Measurements from ENCODE around the gene ATP2B2. TPM values are rescaled to one million over a fixed set of nuclear protein-coding genes. Genes with fewer than 3 reads are reported as not detected.

ATP2B2 gene
- total RNA-seq, 2 experiments from 2014 or later, result not detected

DNA sequence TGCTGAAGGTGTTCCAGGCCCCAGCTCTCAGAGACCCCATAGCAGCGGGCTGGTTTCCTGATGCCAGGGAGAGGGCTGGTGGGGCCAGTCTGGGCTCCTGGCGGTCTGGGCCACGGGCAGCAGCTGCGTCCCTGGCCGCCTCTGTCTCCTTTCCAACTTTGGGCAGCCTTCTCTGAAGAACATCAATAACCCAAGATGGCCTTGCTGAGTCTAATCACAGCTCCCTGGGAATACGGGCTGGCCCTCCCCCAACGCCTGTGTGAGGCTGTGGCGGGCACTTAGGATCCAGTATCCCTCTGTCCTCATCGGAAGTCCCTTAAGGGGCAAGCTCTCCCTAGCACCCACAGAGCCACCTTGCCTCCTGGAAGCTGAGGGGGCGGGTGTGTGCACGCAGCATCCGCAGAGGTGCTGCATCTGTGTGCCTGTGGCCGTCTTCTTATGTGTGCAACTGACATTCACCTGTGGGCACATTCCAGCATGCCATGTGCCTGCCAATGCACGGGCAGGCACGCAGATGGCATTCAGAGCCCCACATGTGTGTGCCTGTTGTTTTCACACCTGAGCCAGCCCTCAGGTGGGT, 2.1 kb downstream of the ATP2B2 start:
- Mint-ChIP-seq H3K4me1 (peaks cover 3% of the 10 kb centered on the region), H3K4me3 (no peak overlapping the region), H3K36me3 (ENCODE audit: low read depth) (no peaks in the 10 kb centered on the region), H3K9me3 (no peaks in the 10 kb centered on the region), H3K27ac (no peak overlapping the region), H3K27me3 (peaks cover 16% of the 10 kb centered on the region)
- DNase-seq, result no peak
- ChIA-PET POLR2A (no interaction called here), CTCF (no interaction called here)

DNA sequence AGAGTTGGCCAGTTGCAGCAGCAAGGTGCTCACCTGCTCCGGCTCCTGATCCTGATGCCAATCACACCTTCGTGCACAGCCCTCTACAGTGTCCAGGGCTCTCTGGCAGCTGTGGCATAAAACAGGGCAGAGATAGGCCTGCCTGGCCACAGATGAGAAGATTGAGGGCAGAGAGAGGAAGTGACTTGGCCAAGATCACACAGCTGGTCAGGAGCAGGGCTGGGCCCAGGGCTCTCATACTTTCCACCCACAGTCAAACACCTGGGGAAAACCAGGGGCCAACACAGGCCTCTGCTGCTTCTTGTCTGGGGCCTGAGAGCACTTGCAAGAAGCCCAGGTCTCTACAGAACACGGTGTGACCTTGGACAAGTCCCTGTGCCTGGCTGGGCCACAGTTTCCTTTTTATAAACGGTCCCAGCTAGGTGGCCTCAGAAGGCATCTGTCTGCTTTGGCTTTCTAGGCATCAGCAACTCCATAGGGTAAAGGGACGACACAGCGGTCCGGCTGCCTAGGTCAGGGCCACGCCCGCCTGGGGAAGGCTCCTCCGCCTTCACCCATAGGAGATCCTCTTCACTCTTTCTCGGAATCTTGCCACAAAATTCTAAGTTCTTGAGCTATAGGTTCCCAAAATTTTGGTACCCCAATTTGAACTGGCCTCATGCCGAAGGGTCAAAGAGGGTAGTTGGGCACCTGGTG, 3.1 kb downstream of the ATP2B2 start:
- Mint-ChIP-seq H3K4me1 (peaks cover 3% of the 10 kb centered on the region), H3K36me3 (ENCODE audit: low read depth) (no peaks in the 10 kb centered on the region), H3K9me3 (no peaks in the 10 kb centered on the region), H3K27ac (no peak overlapping the region), H3K27me3 (peaks cover 16% of the 10 kb centered on the region), H3K4me3 (no peak overlapping the region)
- CTCF ChIA-PET, result no interaction called here
- no peak for DNase-seq
- POLR2A ChIA-PET, result no interaction called here

DNA sequence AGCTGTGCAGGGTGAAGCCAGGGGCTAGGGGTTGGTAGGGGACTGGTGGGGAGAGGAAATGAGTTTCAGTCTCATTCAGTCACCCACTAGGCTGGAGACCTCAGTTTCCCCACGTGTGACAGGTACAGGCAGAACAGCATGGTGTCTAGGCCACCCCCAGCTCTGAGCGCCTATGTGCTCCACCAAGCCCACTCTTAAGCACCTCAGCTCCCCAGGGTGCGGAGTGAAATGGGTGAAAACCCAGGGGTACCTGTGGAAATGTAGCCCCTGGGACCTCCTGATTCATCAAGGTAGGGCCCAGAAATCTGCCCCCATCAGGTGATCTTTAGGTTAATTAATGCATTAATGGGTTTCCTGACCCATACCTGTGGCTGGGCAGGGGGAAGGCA, 3.7 kb downstream of the ATP2B2 start:
- no peaks in the 10 kb centered on the region for H3K9me3 Mint-ChIP-seq
- peaks cover 3% of the 10 kb centered on the region for H3K4me1 Mint-ChIP-seq
- CTCF ChIA-PET, result interaction anchor here (0.7 kb wide), 1 partner anchor 28 kb away, joined by 3 read pairs; no protein-coding TSS in a partner anchor
- no peak overlapping the region for H3K4me3 Mint-ChIP-seq
- POLR2A ChIA-PET, result no interaction called here
- H3K27ac Mint-ChIP-seq, result no peak overlapping the region
- no peak for DNase-seq
- H3K36me3 Mint-ChIP-seq (ENCODE audit: low read depth), result no peaks in the 10 kb centered on the region
- H3K27me3 Mint-ChIP-seq, result peaks cover 16% of the 10 kb centered on the region

DNA sequence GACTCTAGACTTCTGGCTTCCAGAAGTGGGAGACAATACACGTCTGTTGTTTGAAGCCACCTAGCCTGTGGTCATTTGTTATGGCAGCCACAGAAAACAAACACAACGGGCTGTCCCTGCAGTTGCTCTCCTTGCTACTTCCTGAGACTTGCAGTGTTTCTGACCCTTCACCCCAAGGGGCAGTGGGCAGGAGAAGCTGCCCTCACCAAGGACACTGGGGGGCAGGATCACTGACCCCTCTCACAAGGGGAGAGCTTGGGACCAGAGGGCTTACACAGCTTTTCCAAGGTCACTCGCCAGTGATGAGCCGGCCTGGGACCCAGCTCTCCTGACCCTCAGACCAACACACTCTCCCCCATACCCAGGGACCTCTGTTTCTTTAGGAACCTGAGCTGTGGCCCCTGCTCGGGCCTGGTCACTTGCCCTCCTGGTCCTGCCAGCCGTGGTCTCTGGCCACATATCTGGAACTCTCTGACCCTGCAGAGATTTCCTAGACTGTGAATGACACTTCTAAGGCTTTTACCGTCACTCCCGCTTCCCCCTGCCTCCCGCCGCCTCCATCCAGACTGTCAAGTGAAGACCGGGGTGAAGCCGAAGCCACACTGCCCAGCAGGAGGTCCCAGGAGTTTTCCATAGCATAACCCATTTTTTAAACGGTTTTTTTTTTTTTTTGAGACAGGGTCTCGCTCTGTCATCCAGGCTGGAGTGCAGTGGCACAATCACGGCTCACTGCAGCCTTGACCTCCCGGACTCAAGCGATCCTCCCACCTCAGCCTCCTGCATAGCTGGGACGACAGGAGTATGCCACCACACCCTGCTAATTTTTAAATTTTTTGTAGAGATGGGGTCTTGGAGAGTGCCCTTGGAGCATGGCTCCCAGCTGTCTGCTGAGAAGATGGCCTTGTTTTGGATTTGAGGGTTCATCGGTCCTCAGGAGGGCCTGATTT, 4.4 kb downstream of the ATP2B2 start:
- no peaks in the 10 kb centered on the region for H3K36me3 Mint-ChIP-seq (ENCODE audit: low read depth)
- no peak overlapping the region for H3K27ac Mint-ChIP-seq
- ChIA-PET CTCF (interaction anchor here (0.7 kb wide), 1 partner anchor 27 kb away, joined by 3 read pairs; no protein-coding TSS in a partner anchor), POLR2A (no interaction called here)
- no peaks in the 10 kb centered on the region for H3K9me3 Mint-ChIP-seq
- peaks cover 3% of the 10 kb centered on the region for H3K4me1 Mint-ChIP-seq
- no peak for DNase-seq
- H3K27me3 Mint-ChIP-seq, result peaks cover 16% of the 10 kb centered on the region
- no peak overlapping the region for H3K4me3 Mint-ChIP-seq

DNA sequence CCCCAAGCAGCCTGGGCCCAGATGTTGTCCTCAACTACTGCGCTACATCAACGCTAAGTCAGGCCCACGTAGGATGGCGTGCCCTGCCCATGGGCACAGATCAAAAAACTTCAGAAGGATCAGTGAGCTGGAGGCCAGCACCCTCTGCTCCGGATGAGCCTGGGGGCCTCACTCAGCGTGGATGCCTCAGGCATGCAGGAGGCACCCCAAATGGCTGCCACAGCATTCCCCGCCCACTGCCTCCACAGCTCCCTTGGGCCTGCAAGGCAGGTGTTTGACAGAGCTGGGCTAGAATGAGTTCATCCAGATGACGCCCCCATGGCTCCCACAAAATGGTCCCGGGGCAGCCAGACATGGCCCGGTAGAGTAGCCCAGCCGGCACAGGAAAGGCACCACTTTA, 7.1 kb downstream of the ATP2B2 start:
- Mint-ChIP-seq H3K4me1 (peaks cover 3% of the 10 kb centered on the region), H3K9me3 (no peaks in the 10 kb centered on the region), H3K27me3 (no peaks in the 10 kb centered on the region), H3K27ac (no peak overlapping the region), H3K36me3 (ENCODE audit: low read depth) (no peaks in the 10 kb centered on the region), H3K4me3 (no peak overlapping the region)
- ChIA-PET POLR2A (no interaction called here), CTCF (no interaction called here)
- DNase-seq, result no peak

DNA sequence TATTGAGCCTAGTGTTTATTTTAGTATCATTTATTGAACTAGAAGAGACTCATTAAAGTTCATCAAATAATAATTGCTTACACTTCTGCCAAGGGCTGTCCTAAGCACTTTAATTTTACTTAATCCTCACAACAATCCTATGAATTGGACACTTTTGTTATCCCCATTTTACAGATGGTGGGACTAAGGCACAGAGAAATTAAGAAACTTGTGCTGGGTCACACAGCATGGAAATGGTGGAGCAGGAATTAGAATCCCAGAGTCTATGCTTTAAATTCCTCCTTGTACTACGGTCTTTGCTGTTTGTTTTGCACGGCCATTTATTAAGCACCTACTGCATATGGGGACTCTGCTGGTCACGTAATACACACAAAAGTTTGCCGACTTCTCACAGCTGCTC, 7.9 kb downstream of the ATP2B2 start:
- Mint-ChIP-seq H3K9me3 (no peaks in the 10 kb centered on the region), H3K27ac (no peak overlapping the region), H3K27me3 (no peaks in the 10 kb centered on the region), H3K36me3 (ENCODE audit: low read depth) (no peaks in the 10 kb centered on the region), H3K4me1 (peaks cover 3% of the 10 kb centered on the region), H3K4me3 (no peak overlapping the region)
- DNase-seq, result no peak
- ChIA-PET POLR2A (no interaction called here), CTCF (no interaction called here)

DNA sequence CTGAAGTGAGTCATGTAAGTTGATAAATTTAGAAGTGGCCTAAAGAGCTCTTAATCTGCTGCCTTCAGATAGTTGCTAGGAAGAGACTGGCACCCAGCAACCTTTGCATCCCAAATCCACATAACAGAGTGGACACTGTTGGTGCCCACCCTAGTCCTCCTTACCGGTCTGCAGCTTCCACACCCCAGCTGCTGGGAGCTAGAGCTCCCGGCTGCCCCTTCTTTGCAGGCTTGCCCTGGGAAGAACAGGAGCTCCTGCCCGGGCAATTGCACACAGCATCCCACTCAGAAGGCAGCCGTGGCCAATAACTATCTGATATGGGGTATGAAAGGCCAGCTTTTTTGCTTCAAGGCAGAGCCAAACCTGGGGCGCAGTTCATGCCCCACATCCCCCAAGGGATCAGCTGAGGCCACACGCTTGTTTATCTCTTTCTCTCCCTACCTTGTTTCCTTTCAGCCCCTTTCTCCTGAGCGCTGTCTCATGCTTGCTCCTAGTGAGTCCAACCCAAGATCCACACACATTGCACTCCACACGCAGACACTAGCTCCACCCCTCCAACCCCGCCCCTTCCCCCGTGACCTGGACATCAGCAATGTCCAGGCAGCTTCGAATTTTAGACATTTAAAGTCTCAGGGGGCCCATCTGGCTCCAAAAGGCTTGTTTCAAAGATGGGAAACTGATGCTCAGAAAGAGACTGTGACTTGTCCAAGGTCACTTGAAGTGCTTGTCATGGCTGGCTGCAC, 9.1 kb downstream of the ATP2B2 start:
- H3K9me3 Mint-ChIP-seq, result no peaks in the 10 kb centered on the region
- no peak overlapping the region for H3K4me3 Mint-ChIP-seq
- H3K27ac Mint-ChIP-seq, result no peak overlapping the region
- ChIA-PET CTCF (interaction anchor here (1.1 kb wide), 2 partner anchors 15 to 151 kb away, joined by 3 read pairs; no protein-coding TSS in a partner anchor), POLR2A (no interaction called here)
- peaks cover 3% of the 10 kb centered on the region for H3K4me1 Mint-ChIP-seq
- H3K36me3 Mint-ChIP-seq (ENCODE audit: low read depth), result no peaks in the 10 kb centered on the region
- DNase-seq, result no peak
- H3K27me3 Mint-ChIP-seq, result no peaks in the 10 kb centered on the region

DNA sequence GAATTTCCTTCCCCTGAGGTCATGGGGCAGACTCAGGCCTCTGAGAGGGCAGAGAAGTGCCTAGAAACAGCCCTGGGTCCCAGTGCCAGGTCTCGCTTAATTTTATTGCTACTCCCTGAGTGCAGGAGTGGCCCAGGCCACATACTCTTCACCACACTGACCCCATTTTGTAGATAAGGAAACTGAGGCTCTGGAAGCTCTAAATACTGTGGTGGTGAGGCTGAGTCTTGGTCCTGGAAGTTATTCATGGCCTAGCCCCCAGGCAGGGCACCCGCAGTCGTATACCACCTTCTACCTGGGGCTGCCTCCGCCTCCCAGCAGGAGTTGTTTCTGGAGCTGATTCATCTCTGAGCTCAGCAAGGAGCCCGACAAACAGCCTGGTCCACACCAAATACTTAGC, 9.8 kb downstream of the ATP2B2 start:
- H3K4me3 Mint-ChIP-seq, result no peak overlapping the region
- no peaks in the 10 kb centered on the region for H3K9me3 Mint-ChIP-seq
- H3K4me1 Mint-ChIP-seq, result peaks cover 3% of the 10 kb centered on the region
- no peaks in the 10 kb centered on the region for H3K36me3 Mint-ChIP-seq (ENCODE audit: low read depth)
- CTCF ChIA-PET, result interaction anchor here (1.1 kb wide), 2 partner anchors 14 to 151 kb away, joined by 3 read pairs; no protein-coding TSS in a partner anchor
- no peak overlapping the region for H3K27ac Mint-ChIP-seq
- DNase-seq, result no peak
- POLR2A ChIA-PET, result no interaction called here
- no peaks in the 10 kb centered on the region for H3K27me3 Mint-ChIP-seq

DNA sequence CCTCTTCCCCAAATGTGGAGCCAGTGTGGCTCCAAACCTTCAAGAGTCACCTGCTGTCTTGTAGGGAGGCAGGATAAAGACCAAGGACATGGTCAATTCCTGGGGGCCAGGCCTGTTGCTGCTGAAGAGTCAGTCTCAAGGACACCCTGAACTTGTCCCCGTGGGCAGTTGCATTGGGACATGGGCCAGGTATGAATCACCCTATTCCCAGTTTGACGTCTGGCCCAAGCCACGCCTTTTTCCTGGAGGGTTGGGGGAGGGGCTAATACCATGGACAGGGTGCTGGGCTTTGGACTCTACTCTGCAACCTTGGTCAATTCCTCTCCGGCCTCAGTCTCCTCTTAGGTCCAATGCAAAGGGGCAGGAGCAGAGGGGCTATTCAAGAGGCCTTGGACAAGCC, 10.4 kb downstream of the ATP2B2 start:
- ChIA-PET POLR2A (no interaction called here), CTCF (interaction anchor here (1.1 kb wide), 1 partner anchor 14 kb away, joined by 3 read pairs; no protein-coding TSS in a partner anchor)
- H3K27ac Mint-ChIP-seq, result no peak overlapping the region

DNA sequence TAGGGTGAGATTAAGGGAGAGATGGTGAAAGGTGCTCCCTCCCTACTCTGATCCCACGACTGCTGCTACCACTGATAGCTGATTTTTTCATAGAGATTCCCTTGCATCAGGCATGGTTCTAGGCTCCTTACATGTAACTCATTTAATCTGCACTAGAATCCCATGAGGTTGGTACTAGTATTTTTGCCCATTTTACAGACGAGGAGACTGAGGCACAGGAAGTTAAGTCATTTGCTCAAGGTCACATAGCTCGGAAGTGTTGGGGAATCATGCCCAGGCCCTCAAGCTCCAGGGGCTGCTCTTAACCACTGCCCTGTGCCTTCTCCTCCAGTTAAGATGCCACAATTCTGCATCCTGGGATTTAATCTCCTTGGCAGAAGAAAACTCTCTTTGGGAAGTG, 11.2 kb downstream of the ATP2B2 start:
- ChIA-PET POLR2A (no interaction called here), CTCF (no interaction called here)
- Mint-ChIP-seq H3K9me3 (no peaks in the 10 kb centered on the region), H3K36me3 (ENCODE audit: low read depth) (no peaks in the 10 kb centered on the region), H3K4me1 (no peaks in the 10 kb centered on the region), H3K4me3 (no peak overlapping the region), H3K27ac (no peak overlapping the region), H3K27me3 (no peaks in the 10 kb centered on the region)
- DNase-seq, result no peak

More for the DNA sequence above, 10.4 kb downstream of the ATP2B2 start:
- H3K9me3 Mint-ChIP-seq, result no peaks in the 10 kb centered on the region
- H3K4me3 Mint-ChIP-seq, result no peak overlapping the region
- no peak for DNase-seq
- H3K4me1 Mint-ChIP-seq, result no peaks in the 10 kb centered on the region
- no peaks in the 10 kb centered on the region for H3K27me3 Mint-ChIP-seq
- H3K36me3 Mint-ChIP-seq (ENCODE audit: low read depth), result no peaks in the 10 kb centered on the region

DNA sequence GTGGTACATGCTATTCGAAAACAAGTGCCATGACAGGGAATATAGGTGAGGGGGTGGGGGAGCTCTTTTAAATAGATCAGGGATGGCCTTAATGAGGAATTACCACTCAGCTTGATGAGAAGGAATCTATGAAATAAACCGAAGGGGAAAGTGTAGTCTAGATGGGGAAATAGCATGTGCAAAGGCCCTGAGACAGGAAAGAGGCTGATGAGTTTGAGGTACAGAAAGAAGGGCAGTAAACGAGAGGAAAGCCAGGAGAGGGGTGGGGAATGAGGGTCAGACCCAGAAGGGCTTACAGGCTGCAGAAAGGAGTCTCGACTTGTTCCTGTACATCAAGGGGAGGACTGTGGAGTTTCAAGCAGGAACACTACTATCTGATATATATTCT, 12.2 kb downstream of the ATP2B2 start:
- Mint-ChIP-seq H3K36me3 (ENCODE audit: low read depth) (no peaks in the 10 kb centered on the region), H3K4me1 (no peaks in the 10 kb centered on the region), H3K27ac (no peak overlapping the region), H3K4me3 (no peak overlapping the region), H3K27me3 (no peaks in the 10 kb centered on the region), H3K9me3 (no peaks in the 10 kb centered on the region)
- ChIA-PET POLR2A (no interaction called here), CTCF (no interaction called here)
- no peak for DNase-seq

DNA sequence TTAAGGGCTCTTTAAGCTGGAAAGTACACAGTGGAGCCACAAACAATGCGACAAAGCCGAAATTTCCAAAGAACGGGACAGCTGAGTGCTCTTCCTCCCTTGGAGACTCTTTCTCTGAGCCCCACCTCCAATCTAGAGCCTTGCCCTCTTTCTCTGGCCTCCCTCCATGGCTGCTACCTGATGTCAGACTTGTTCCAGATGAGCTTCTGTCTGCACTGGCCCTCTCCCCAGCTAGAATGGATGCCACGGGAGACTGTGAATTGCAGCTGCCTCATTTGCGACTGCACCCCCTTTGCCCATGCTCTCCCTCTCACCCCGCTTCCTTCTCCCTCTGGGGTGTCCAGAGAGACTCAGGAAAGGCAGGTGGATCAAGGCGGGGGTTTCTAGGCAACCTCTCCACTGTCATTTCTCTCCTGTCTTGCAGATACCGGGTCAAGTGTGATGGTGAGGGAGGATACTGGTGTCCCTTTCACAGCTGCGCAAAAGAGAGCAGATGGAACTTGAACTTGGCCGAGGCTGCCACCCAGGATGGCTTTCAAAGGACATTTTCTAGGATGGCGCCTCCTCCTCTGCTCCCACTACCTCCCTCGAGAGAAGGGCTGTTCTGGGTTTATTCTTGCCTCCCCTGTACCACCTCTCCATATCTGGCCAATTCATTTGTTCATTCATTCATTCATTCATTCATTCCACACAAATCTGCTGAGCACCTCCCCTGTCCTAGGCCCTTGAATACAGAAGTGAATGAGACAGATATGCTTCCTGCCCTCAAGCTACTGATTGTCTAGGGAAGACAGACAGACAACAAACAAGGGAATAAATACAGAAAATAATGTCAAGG, 12.8 kb downstream of the ATP2B2 start:
- Mint-ChIP-seq H3K27me3 (no peaks in the 10 kb centered on the region), H3K27ac (no peak overlapping the region), H3K36me3 (ENCODE audit: low read depth) (no peaks in the 10 kb centered on the region), H3K4me3 (no peak overlapping the region), H3K9me3 (no peaks in the 10 kb centered on the region), H3K4me1 (no peaks in the 10 kb centered on the region)
- no peak for DNase-seq
- CTCF ChIA-PET, result no interaction called here
- POLR2A ChIA-PET, result no interaction called here
